Activated CD4-positive, alpha-beta T cell treated with anti-CD3 and anti-CD28 coated beads for 24 hours (primary cell): Measurements from ENCODE around the gene RASA2.
"Not testable (repeated sequence)": the region's sequence is repeated elsewhere in the genome, so short reads cannot be mapped to it uniquely, and the experiment has no call there.

Experiments used
- DNase-seq, 2 donors: peaks; one replicate each; pipeline ENCODE4 v3.0.0-alpha.2; 2020; ENCODE audit warnings: low read depth in 2 of 2

Gene RASA2

DNA sequence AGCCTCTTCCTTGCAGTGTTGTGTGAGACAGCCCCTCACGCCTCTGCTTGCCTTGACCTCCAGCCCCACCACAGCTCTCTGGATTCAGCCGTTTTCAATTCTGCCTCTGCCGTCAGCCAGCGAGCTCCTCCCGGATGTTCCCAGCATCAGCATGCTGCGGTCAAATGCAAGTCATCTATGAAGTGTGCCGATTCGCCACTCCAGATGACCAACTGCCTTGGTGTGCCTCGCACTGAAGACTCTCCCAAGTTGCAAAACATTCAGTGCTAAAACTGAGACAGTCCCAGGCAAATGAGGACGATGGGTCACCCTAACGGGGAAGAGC, 30.6 kb upstream of the RASA2 start:
- DNase-seq, result no peak

- DNase-seq, result no peak
Observed at GRCh38 chr3:141457624-141458236, 29.1 kb upstream of the RASA2 start.

DNA sequence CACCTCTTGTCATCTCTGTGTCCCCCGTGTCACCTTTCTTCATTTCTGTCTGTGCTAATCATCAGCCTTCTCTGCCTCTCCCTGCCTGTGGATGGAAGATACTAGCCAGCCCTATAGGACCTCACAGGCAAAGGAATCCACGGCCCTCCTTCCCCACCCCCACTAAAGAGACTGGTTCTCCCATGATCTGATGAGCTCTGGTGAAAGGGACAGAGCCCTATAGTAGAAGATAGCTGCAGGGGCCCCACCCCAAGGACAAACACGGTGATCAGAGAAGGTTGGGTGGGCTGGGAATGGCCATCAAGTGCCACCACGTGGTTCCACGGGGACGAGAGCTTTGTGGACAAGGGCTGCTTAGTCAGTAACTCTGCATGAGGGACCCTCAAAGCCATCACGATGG, 27.8 kb upstream of the RASA2 start:
- no peak for DNase-seq

DNA sequence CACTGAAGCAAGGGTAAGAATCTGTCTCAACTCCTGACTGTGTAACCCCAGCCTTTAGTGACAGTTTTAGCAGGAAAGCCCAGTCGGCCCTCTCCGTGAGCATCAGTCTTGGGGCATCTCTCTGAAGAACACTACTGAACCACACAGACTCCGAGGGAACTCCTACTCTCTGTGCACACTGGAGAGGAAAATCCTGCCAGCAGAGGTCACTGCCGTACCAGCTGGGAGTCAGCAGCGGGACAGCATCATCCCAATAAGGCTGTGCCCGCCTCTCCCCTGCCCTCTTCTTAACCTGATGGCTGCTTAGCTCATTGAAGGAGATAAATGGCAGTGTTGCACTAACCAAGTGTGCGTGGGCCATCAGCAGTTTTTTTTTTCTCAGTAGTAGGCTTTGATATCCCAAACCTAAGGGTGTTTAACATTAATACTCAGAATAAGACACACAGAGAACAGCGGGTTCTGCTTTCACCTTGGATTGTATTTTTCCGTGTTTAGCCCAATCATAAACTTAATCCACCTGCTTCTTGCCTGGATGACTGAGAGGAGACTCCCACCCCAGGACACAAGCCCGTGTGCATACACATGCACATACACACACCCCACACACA, 26.6 kb upstream of the RASA2 start:
- peak; percentile 91 for DNase-seq

DNA sequence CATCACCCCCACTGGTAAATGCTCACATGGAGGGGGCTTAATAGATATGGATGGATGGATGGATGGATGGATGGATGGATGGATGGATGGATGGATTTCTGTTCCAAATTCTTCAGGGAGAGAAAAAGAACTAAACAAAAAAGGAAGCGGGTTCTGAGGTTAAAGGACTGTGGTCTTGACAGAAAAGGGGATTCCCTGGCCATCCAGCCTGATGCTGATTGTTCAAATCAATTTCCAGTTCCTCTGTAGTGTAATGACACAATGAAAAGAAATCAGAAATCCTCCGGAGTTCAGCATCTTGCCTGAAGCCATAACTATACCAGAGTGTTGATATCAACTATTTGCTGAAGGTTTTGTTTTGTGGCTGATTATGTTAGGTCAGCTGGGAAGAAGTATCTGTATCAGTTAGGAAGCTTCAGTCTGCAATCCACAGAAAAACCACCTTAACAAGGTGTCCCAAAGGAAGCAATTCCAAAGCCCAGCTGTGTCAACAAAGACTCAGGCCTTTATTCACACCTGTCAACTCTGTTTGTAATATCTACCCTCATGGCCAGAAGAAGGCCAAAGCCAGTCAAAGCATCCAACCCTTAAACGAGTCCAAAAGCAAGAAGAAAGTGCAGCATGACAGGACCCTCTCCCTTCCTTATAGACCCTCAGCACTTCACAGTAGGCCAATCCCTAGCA, 24.5 kb upstream of the RASA2 start:
- DNase-seq, result no peak

DNA sequence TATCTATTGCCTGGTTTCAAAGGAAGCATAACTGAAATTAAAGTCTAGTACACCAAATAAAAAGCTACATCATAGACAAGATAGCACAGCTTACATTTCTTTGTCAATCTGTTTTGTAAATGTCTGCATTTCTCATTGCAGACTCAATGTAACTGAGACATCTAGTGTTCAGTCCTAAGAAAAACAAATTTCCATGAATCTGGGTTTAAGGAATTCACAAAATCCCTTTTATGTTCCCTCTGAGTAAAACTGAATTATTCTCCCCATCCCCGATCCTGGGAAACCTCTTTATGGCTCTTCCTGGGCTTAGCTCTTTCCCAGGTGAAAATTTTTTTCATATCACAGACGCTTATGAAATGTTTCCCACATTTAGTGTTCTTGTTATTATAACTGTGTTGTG, 21.6 kb upstream of the RASA2 start:
- no peak for DNase-seq

DNA sequence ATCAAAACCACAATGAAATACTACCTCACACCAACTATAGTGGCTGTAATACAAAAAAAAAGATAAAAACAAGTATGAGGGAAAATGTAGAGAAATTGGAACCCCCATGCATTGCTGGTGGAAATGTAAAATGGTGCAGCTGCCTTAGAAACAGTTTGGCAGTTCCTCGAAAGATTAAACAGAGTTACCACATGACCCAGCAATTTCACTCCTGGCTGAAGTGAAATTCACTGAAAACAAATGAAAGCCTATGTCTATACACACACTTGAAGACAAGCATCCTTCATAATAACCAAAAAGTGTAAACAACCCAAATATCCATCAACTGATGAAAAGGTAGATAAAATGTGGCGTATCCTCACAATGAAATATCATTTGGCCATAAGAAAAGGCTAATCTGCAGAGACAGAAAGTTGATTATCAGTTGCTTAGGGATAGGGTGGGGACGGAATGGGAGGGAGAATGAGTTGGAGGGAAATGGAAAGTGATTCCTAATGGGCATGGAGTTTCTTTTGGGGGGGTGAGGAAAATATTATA, 20.1 kb upstream of the RASA2 start:
- DNase-seq, result no peak

DNA sequence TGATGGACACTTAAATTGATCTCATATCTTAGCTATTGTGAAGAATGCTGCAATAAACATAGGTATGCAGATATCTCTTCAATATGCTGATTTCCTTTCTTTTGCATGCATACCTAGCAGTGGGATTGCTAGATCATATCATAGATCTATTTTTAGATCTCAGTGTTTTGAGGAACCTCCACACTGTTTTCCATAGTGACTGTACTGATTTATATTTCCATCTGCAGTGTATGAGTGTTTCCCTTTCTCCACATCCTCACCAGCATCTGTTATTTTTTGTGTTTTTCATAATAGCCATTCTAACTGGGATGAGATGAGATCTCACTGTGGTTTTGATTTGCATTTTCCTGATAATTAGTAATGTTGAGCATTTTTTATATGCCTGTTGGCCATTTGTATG, 17.1 kb upstream of the RASA2 start:
- DNase-seq, result no peak

GRCh38 chr3:141471160-141471559, 15.7 kb upstream of the RASA2 start:
- DNase-seq, result no peak

GRCh38 chr3:141476033-141476432, 10.8 kb upstream of the RASA2 start:
- no peak for DNase-seq

GRCh38 chr3:141477224-141477623, 9.6 kb upstream of the RASA2 start:
- DNase-seq, result no peak

DNA sequence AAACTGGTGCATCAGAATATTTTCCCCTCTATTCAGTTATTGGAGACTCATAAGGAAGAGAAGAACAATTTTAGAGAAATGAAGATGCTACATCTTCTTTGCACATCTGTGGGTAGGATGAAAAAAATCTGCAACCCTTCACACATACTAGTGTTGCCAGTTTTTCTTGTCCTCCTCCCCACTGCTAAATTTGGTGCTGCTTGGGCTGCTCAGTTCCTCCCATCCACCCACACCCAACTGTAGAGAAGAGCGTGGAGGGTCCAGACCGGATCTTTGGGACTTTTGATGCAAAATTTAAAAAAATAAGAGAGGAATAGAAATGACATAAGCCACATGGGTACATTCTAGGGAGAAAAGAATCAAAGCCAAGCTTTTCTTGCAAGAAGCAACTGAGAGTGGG, 8.7 kb upstream of the RASA2 start:
- DNase-seq, result no peak

- not testable (repeated sequence) for DNase-seq
Observed at GRCh38 chr3:141478840-141479239, 8.0 kb upstream of the RASA2 start.

- no peak for DNase-seq
Observed at GRCh38 chr3:141482245-141482922, 4.4 kb upstream of the RASA2 start.

GRCh38 chr3:141484701-141485287, 2.0 kb upstream of the RASA2 start:
- no peak for DNase-seq

- DNase-seq, result no peak
Observed at GRCh38 chr3:141485641-141486495, 959 bp upstream of the RASA2 start.

GRCh38 chr3:141486496-141486745, 406 bp upstream of the RASA2 start:
- no peak for DNase-seq

- peak; percentile 57 to 73 for DNase-seq
Observed at GRCh38 chr3:141487521-141488252, 860 bp downstream of the RASA2 start.

GRCh38 chr3:141489203-141489602, 2.4 kb downstream of the RASA2 start:
- DNase-seq, result peak in 1 of 2 donors; percentile 21

GRCh38 chr3:141491081-141491480, 4.3 kb downstream of the RASA2 start:
- no peak for DNase-seq

GRCh38 chr3:141491929-141492328, 5.1 kb downstream of the RASA2 start:
- DNase-seq, result no peak
